Neural cell (in vitro differentiated cells): Measurements from ENCODE around the gene ROM1.

Source experiments
- MXI1 ChIP-seq: fragments of 450-650 bp; conservative IDR thresholded peaks from 2 replicates; pipeline ENCODE4 v1.6.1; 2014; ENCODE audit warnings: antibody characterized with exemption, mild to moderate bottlenecking; ENCODE audit not compliant: poor library complexity, severe bottlenecking
- POLR2AphosphoS5 ChIP-seq: IDR thresholded peaks from 2 replicates; pipeline ENCODE4 v1.6.1; 2012
- TF ChIP-seq, protein P1 (sequence below): fragments of 450-650 bp; IDR thresholded peaks from 2 replicates; pipeline ENCODE4 v1.5.1; 2014; ENCODE audit warnings: antibody characterized with exemption, mild to moderate bottlenecking, moderate library complexity; ENCODE audit not compliant: poor library complexity, severe bottlenecking

GRCh38 chr11:62608776-62609175 is 4.3 kb upstream of the ROM1 start:
- TF ChIP-seq, protein P1, sequence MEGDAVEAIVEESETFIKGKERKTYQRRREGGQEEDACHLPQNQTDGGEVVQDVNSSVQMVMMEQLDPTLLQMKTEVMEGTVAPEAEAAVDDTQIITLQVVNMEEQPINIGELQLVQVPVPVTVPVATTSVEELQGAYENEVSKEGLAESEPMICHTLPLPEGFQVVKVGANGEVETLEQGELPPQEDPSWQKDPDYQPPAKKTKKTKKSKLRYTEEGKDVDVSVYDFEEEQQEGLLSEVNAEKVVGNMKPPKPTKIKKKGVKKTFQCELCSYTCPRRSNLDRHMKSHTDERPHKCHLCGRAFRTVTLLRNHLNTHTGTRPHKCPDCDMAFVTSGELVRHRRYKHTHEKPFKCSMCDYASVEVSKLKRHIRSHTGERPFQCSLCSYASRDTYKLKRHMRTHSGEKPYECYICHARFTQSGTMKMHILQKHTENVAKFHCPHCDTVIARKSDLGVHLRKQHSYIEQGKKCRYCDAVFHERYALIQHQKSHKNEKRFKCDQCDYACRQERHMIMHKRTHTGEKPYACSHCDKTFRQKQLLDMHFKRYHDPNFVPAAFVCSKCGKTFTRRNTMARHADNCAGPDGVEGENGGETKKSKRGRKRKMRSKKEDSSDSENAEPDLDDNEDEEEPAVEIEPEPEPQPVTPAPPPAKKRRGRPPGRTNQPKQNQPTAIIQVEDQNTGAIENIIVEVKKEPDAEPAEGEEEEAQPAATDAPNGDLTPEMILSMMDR = no peak
- TF ChIP-seq POLR2AphosphoS5 = no peak
- no peak for TF ChIP-seq MXI1
